Mucosa of rectum (tissue), 2 donors: Measurements from ENCODE around the gene ECT2L.
"Not testable (repeated sequence)": the region's sequence is repeated elsewhere in the genome, so short reads cannot be mapped to it uniquely, and the experiment has no call there.

ENCODE experiments used
- H3K27ac ChIP-seq, 2 donors: one replicate each; pipeline ENCODE4 v1.7.0; 2013; ENCODE audit warnings: inconsistent platforms in 2 of 2, low read depth in 2 of 2, low read length in 2 of 2
- H3K27me3 ChIP-seq, 2 donors: one replicate each; pipeline ENCODE4 v1.7.0; 2013; ENCODE audit warnings: low read length in 2 of 2; ENCODE audit not compliant: control insufficient read depth in 2 of 2, insufficient read depth in 2 of 2
- H3K36me3 ChIP-seq, 2 donors: one replicate each; pipeline ENCODE4 v1.7.0; 2013; ENCODE audit warnings: low read length in 2 of 2; ENCODE audit not compliant: control insufficient read depth in 2 of 2, insufficient read depth in 2 of 2
- H3K4me1 ChIP-seq, 2 donors: one replicate each; pipeline ENCODE4 v1.7.0; 2013; ENCODE audit warnings: low read length in 2 of 2, mild to moderate bottlenecking in 1 of 2; ENCODE audit not compliant: control insufficient read depth in 2 of 2, insufficient read depth in 2 of 2
- H3K4me3 ChIP-seq, 2 donors: one replicate each; pipeline ENCODE4 v1.7.0; 2013; ENCODE audit warnings: low read length in 2 of 2
- H3K9ac ChIP-seq, 2 donors: one replicate each; pipeline ENCODE4 v1.7.0; 2013; ENCODE audit warnings: low read length in 2 of 2, low read depth in 1 of 2, mild to moderate bottlenecking in 1 of 2
- H3K9me3 ChIP-seq, 2 donors: one replicate each; pipeline ENCODE4 v1.7.0; 2013; ENCODE audit warnings: low read length in 2 of 2; ENCODE audit not compliant: control insufficient read depth in 2 of 2
- donor health status: healthy.
- donor health status: Normal muscosa, but diverticular disease.

ECT2L gene

DNA sequence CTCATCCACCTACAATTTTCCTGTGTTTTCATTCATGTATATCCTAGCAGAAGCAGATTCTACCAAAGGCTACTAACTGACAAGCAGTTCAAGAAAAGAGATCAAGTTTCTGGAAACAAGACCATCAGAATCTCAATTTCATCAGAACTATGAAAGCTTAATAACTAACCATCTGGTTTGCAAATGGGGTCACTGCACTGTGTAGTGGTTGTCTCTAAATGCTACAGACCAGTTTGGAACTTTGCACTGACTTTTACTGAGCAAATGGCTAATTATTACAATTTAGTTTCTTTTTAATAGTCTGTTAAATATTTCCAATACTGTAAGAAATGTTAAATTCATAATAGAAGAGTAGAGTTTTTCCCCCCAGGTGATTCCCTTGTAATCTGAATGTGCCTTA is 127.7 kb downstream of the ECT2L start:
- Histone ChIP-seq H3K4me1 (peaks cover 0 to 3% of the 10 kb centered on the region in 2 donors), H3K36me3 (peaks cover 14% of the 10 kb centered on the region in 2 donors), H3K4me3 (no peak overlapping the region), H3K27ac (no peak overlapping the region), H3K27me3 (no peaks in the 10 kb centered on the region), H3K9ac (no peak overlapping the region), H3K9me3 (no peaks in the 10 kb centered on the region)

DNA sequence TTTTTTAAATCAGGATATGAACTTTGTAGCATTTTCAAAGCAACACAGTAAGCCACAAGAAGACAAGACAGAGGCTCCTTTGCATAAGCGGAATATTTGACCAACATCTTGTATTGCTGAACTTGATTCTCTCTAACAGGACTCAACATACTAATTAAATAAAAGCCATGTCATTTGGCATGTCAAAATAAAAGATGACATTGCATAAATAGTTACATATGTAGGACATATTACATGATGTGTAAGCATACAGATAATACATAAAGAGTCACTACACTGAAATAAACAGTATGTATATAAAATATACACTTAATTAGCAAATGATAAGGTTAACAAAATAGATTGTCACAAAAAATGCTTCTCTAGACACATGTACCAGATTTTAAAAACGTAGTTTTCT is 129.9 kb downstream of the ECT2L start:
- Histone ChIP-seq H3K27me3 (no peaks in the 10 kb centered on the region), H3K27ac (no peak overlapping the region), H3K4me1 (peaks cover 0 to 3% of the 10 kb centered on the region in 2 donors), H3K9me3 (no peaks in the 10 kb centered on the region), H3K4me3 (no peak overlapping the region), H3K9ac (no peak overlapping the region), H3K36me3 (peaks cover 7 to 11% of the 10 kb centered on the region in 2 donors)

DNA sequence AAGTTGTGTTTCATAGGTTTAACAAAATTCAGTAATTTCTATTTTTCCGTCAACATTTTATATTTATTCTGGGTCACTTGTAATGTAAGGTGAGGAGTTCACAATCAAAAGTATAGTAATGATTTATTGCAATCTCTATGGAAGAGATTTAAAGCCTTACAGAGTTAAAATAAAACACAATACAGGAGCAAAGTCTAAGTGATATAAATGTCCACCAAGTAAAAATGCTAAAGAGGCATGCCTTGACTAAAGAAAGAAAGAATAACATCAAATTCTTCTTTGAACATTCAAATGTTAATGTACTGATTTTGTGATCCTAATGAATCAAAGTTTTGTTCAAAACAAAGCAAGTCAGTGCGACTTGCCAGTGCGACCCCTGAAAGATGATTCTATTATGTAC is 130.7 kb downstream of the ECT2L start:
- peaks cover 7 to 11% of the 10 kb centered on the region in 2 donors for H3K36me3 ChIP-seq
- H3K9ac ChIP-seq = no peak overlapping the region
- no peaks in the 10 kb centered on the region for H3K9me3 ChIP-seq
- H3K27me3 ChIP-seq = no peaks in the 10 kb centered on the region
- peaks cover 0 to 3% of the 10 kb centered on the region in 2 donors for H3K4me1 ChIP-seq
- H3K4me3 ChIP-seq = no peak overlapping the region
- H3K27ac ChIP-seq = no peak overlapping the region

DNA sequence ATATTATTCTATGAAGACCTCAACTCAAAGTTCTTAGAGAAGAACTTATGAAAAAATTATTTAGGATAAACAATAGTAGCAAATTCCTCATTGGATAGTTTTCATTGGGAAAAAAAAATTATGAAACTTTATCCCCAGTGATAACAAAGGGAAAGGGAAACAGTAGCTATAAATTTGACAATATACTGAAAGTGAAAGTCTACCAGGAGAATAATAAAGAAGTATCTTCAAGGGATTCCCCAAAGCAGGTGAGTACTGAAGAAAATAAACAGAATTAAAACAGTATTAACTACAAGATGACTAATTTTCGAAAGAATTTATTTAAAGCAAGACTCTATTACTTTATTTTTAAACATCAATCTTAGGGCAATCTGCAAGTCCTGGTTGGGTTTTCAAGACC is 135.8 kb downstream of the ECT2L start:
- Histone ChIP-seq H3K36me3 (peaks cover 11 to 12% of the 10 kb centered on the region in 2 donors), H3K9ac (no peak overlapping the region), H3K9me3 (no peaks in the 10 kb centered on the region)

DNA sequence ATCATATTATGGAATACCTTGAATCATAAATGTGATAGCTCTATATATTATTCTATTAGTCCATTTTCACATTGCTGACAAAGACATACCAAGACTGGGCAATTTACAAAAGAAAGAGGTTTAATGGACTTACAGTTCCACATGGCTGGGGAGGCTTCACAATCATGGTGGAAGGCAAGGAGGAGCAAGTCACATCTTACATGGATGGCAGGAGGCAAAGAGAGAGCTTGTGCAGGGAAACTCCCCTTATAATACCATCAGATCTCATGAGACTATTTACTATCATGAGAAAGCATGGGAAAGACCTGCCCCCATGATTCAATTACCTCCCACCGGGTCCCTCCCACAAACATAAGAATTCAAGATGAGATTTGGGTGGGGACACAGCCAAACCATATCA is 141.0 kb downstream of the ECT2L start:
- not testable (repeated sequence) for H3K36me3 ChIP-seq, H3K27ac ChIP-seq, H3K9me3 ChIP-seq, H3K4me1 ChIP-seq, H3K27me3 ChIP-seq, H3K9ac ChIP-seq, H3K4me3 ChIP-seq

More for the DNA sequence above, 135.8 kb downstream of the ECT2L start:
- Histone ChIP-seq H3K27ac (no peak overlapping the region), H3K4me3 (no peak overlapping the region), H3K27me3 (no peaks in the 10 kb centered on the region), H3K4me1 (peaks cover 0 to 3% of the 10 kb centered on the region in 2 donors)

DNA sequence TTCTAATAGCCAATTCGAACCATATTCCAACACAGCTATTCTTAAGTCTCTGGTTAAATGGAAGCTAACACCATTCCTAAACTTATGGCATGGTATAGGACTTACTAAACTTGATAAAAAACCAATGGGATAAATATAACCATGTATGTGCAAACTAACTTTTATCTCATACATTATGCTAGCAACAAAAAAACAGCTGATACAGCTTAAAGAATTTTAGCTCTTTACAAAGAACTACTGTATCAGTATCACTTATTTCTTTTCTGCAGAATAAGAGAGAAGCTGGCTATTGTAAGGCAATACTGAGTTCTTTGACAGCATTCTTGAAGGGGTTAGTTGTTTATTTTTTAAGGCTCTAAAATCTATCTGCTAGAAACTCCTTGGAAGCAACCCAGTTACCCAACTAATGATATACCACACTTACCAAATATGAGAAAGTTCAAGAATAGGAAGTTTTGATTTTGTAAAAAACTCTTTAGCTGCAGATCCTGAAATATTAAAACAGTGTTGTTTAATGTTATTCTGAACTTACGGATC is 147.3 kb downstream of the ECT2L start:
- Histone ChIP-seq H3K9me3 (no peaks in the 10 kb centered on the region), H3K36me3 (peaks cover 0 to 14% of the 10 kb centered on the region in 2 donors), H3K27me3 (no peaks in the 10 kb centered on the region), H3K9ac (no peak overlapping the region), H3K4me1 (no peaks in the 10 kb centered on the region), H3K27ac (no peak overlapping the region), H3K4me3 (no peak overlapping the region)

DNA sequence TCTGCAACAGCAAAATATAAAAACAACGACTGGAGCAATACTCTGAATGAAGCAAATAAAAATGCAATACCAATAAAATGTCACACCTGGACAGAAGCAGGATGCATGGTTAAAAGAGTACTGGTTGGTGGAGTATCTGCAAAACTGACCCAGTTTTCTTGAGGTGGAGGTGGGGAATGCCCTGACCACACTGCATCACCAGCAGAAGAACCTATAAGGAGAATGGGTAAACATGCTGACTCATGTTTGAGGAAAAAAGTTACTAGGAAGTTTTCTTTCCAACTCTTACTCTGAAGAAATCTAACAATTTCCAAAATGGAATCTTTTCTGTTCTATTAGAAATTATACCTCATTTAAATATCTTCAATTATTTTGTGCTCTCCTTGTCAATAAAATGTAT is 148.5 kb downstream of the ECT2L start:
- Histone ChIP-seq H3K27me3 (no peaks in the 10 kb centered on the region), H3K27ac (no peak overlapping the region), H3K4me1 (no peaks in the 10 kb centered on the region), H3K36me3 (peaks cover 0 to 14% of the 10 kb centered on the region in 2 donors), H3K4me3 (no peak overlapping the region), H3K9ac (no peak overlapping the region), H3K9me3 (no peaks in the 10 kb centered on the region)

DNA sequence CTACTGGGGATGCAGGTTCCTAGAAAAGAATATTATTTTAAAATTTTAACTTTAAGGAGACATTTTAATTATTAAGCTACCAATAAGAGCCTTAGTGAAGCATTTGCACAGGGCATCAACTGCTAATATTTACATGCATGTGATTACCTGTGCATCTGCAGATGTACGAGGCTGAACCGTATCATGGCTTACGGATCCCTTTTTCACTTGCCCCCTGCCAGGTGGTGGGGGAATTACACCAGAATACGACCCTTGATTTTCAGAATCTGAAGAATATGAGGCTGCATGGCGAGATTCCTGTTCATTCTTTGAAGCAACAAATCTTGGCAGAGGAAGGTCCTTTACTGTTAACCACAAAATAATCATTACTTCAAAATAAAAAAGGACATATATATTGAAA is 149.5 kb downstream of the ECT2L start:
- peaks cover 0 to 14% of the 10 kb centered on the region in 2 donors for H3K36me3 ChIP-seq

DNA sequence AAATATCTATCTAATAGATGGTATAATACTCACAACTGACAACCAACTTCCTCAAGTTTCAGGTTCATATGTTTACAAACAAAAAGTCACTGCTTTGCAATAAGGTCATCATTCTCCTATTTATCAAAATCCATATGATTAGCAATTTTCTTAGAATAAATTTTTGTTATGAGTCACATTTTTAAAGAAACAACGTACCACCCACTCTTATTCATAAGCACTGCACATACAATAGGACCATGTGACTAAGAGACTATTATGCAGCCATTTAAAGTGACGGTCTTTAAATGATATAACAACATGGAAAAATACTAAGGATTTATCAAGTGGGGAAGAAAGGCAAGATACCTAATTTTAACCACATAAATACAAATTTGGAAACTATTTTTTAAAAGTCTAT is 152.1 kb downstream of the ECT2L start:
- Histone ChIP-seq H3K27ac (no peak overlapping the region), H3K9me3 (no peaks in the 10 kb centered on the region), H3K27me3 (no peaks in the 10 kb centered on the region), H3K9ac (no peak overlapping the region), H3K4me1 (no peaks in the 10 kb centered on the region), H3K36me3 (peaks cover 0 to 14% of the 10 kb centered on the region in 2 donors), H3K4me3 (no peak overlapping the region)

More for the DNA sequence above, 149.5 kb downstream of the ECT2L start:
- no peaks in the 10 kb centered on the region for H3K9me3 ChIP-seq
- no peak overlapping the region for H3K9ac ChIP-seq
- no peaks in the 10 kb centered on the region for H3K27me3 ChIP-seq
- H3K4me3 ChIP-seq = no peak overlapping the region
- no peak overlapping the region for H3K27ac ChIP-seq
- H3K4me1 ChIP-seq = no peaks in the 10 kb centered on the region

DNA sequence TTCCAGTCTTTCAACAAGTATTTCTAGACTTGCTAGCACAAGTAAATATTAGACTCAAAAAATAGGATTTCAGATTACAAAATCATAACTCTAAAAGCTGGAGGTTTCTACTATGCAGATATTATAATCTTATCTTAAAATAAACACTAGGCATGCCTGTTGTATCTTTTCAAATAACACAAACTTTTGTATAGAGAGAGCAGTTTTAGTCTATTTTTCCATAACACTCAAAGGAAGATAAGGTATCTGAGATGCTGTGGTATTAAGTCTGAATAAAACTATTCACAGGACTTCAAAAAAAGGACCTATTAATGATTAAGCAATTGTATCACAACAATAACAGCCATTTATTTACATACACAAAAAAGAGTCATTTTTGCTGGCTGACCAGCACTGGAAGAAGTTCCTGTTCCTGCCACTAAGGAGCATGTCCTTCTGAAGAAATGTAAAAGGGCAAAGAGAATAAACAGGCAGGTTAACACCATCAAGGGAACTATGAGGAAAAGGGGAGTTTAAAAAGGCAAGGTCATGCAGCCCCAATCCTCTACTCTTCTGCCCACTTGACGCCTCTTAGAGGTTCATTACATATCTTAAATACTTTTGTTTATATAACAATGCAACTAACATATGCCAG is 152.8 kb downstream of the ECT2L start:
- H3K9me3 ChIP-seq = no peaks in the 10 kb centered on the region
- H3K9ac ChIP-seq = no peak overlapping the region
- no peaks in the 10 kb centered on the region for H3K4me1 ChIP-seq
- H3K27ac ChIP-seq = no peak overlapping the region
- H3K4me3 ChIP-seq = no peak overlapping the region
- H3K36me3 ChIP-seq = peaks cover 0 to 9% of the 10 kb centered on the region in 2 donors
- no peaks in the 10 kb centered on the region for H3K27me3 ChIP-seq
